HL-60 (cell line): ENCODE results near the gene KLKB1.
"Not testable (repeated sequence)": the region's sequence is repeated elsewhere in the genome, so short reads cannot be mapped to it uniquely, and the experiment has no call there.

Experiments
- DNase-seq, 2 experiments: peaks; one replicate each; pipeline ENCODE4 v3.0.0-alpha.2; 2010 to 2020; ENCODE audit warnings: low read depth in 1 of 2, low spot score in 1 of 2
- H3K27ac ChIP-seq: fragments of 250-450 bp; sonication (Bioruptor Pico); replicated peaks from 2 replicates; pipeline ENCODE4 v1.5.1; 2020; ENCODE audit warnings: mild to moderate bottlenecking, moderate library complexity
- H3K27me3 ChIP-seq: fragments of 250-450 bp; sonication (Bioruptor Pico); 2 replicates; pipeline ENCODE4 v1.5.1; 2021; ENCODE audit warnings: mild to moderate bottlenecking, moderate library complexity; ENCODE audit not compliant: insufficient read depth, poor library complexity, severe bottlenecking
- H3K4me3 ChIP-seq: replicated peaks from 2 replicates; pipeline ENCODE4 v1.5.1; 2011; ENCODE audit warnings: mild to moderate bottlenecking, control low read depth, low read length; ENCODE audit not compliant: insufficient read depth
- GABPA ChIP-seq: IDR thresholded peaks from 2 replicates; pipeline ENCODE4 v1.6.1; 2012; ENCODE audit warnings: low read depth
- POLR2AphosphoS5 ChIP-seq: IDR thresholded peaks from 2 replicates; pipeline ENCODE4 v1.6.1; 2012; ENCODE audit warnings: low read depth
- REST ChIP-seq: IDR thresholded peaks from 2 replicates; pipeline ENCODE4 v1.6.1; 2012; ENCODE audit warnings: low read depth; ENCODE audit not compliant: insufficient replicate concordance
- SPI1 ChIP-seq: IDR thresholded peaks from 2 replicates; pipeline ENCODE4 v1.6.1; 2012; ENCODE audit warnings: low read depth, mild to moderate bottlenecking, borderline replicate concordance
- TF ChIP-seq, protein P1 (sequence below): IDR thresholded peaks from one replicate; pipeline ENCODE4 v1.5.1; 2011; ENCODE audit warnings: low read length, control low read depth, inconsistent platforms; ENCODE audit not compliant: insufficient read depth

Gene KLKB1

DNA sequence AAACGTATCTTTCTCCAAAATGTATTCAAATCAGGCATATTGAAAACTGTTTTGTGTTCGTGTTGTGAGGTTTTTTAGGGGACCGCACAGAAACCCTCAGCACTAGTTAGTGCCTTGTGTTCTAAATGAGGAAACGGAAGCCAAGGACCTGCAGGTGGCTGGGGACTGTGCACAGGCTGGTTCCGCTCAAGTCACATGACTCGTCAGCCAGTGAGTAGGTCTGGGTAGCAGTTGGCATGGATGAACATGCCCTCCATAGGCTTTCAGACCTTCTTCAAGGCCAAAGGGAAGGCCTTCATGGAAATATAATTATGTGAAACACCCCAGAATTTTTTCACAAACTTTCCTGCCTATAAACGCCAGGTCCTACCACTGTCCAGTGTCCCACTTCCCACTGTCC lies 37.4 kb downstream of the KLKB1 start:
- DNase-seq: peak in 1 of 2 experiments; percentile 12
- Histone ChIP-seq H3K27ac (no peak overlapping the region), H3K4me3 (no peak overlapping the region), H3K27me3 (peaks cover 7% of the 10 kb centered on the region)
- TF ChIP-seq SPI1: peak; percentile 40; the same call in 1 of the 2 replicates
- TF ChIP-seq GABPA: no peak
- no peak for TF ChIP-seq POLR2AphosphoS5
- TF ChIP-seq, protein P1, sequence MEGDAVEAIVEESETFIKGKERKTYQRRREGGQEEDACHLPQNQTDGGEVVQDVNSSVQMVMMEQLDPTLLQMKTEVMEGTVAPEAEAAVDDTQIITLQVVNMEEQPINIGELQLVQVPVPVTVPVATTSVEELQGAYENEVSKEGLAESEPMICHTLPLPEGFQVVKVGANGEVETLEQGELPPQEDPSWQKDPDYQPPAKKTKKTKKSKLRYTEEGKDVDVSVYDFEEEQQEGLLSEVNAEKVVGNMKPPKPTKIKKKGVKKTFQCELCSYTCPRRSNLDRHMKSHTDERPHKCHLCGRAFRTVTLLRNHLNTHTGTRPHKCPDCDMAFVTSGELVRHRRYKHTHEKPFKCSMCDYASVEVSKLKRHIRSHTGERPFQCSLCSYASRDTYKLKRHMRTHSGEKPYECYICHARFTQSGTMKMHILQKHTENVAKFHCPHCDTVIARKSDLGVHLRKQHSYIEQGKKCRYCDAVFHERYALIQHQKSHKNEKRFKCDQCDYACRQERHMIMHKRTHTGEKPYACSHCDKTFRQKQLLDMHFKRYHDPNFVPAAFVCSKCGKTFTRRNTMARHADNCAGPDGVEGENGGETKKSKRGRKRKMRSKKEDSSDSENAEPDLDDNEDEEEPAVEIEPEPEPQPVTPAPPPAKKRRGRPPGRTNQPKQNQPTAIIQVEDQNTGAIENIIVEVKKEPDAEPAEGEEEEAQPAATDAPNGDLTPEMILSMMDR: no peak
- TF ChIP-seq REST: no peak

- DNase-seq, H3K4me3 ChIP-seq, H3K27ac ChIP-seq, H3K27me3 ChIP-seq: not testable (repeated sequence)
Measured at GRCh38 chr4:186265250-186265649, 37.9 kb downstream of the KLKB1 start.

- peaks cover 7% of the 10 kb centered on the region for H3K27me3 ChIP-seq
- TF ChIP-seq, protein P1: no peak
- TF ChIP-seq SPI1 (no peak), REST (no peak), POLR2AphosphoS5 (no peak), GABPA (no peak)
- H3K4me3 ChIP-seq: no peak within 1 kb of the TSS
- no peak within 1 kb of the TSS for H3K27ac ChIP-seq
- DNase-seq: no peak
Measured at GRCh38 chr4:186265683-186266652, 38.7 kb downstream of the KLKB1 start, which contains the start of gene F11. TSS of gene F11 (plus strand) at chr4:186266189. CDS start at chr4:186267137, 948 bp downstream.

DNA sequence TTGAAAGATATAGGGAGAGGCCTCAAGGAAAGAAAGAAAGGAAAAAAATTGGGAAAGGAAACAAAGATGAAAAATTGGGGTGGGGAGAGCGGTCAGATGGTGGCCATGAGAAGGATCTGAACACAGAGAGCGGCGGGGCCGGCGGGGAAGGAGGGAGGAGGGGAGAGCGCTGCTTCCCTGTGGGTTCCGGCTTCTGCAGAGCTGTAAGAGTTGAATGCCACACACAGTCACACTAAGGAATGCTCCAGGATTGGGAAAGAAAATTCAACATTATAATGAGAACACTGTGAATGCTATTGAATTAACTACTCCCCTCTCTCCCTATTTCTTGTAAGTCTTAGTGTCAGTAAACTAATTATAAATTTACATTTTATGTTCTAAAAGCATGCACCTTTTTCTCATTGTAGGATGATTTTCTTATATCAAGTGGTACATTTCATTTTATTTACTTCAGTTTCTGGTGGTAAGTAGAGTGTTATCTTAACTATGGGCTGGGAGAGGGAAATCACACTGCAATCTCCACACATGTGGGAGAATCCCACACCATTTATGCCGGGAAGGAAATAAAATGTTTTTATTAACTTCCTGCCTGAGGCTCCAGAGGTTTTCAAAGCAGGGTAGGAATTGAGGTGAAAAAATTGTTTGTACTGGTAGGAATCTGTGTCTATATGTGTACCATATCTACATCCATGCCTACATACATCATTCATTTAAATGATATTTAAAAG lies 39.6 kb downstream of the KLKB1 start:
- H3K27me3 ChIP-seq: peaks cover 7% of the 10 kb centered on the region
- no peak overlapping the region for H3K27ac ChIP-seq
- H3K4me3 ChIP-seq: no peak overlapping the region
- TF ChIP-seq SPI1 (no peak), POLR2AphosphoS5 (no peak), REST (no peak), GABPA (no peak)
- TF ChIP-seq, protein P1: no peak
- DNase-seq: no peak
